Thymus (tissue), 11 donors: ENCODE results near the gene SEC22C. TPM values are rescaled to one million over a fixed set of nuclear protein-coding genes. Genes with fewer than 3 reads are reported as not detected.
"Not testable (repeated sequence)": the region's sequence is repeated elsewhere in the genome, so short reads cannot be mapped to it uniquely, and the experiment has no call there.

Experiments
- DNase-seq, 9 donors: peaks; one replicate each; pipeline ENCODE4 v3.0.0-alpha.2; 2013; ENCODE audit warnings: low spot score in 9 of 9, low read depth in 6 of 9, missing footprints in 1 of 9
- H3K27ac ChIP-seq, 2 donors: one replicate each; pipeline ENCODE4 v1.5.1; 2013; ENCODE audit warnings: control low read depth in 1 of 2, low read depth in 1 of 2, low read length in 1 of 2, mild to moderate bottlenecking in 1 of 2, moderate library complexity in 1 of 2
- H3K27me3 ChIP-seq, 2 donors: one replicate each; pipeline ENCODE4 v1.5.1; 2013; ENCODE audit warnings: low read length in 1 of 2; ENCODE audit not compliant: control insufficient read depth in 2 of 2, insufficient read depth in 1 of 2
- H3K36me3 ChIP-seq, 2 donors: one replicate each; pipeline ENCODE4 v1.5.1; 2013; ENCODE audit warnings: low read length in 1 of 2, mild to moderate bottlenecking in 1 of 2, moderate library complexity in 1 of 2; ENCODE audit not compliant: control insufficient read depth in 2 of 2, insufficient read depth in 2 of 2
- H3K4me1 ChIP-seq, 2 donors: one replicate each; pipeline ENCODE4 v1.5.1; 2013; ENCODE audit warnings: low read length in 2 of 2; ENCODE audit not compliant: control insufficient read depth in 2 of 2, insufficient read depth in 2 of 2
- H3K4me3 ChIP-seq, 2 donors: one replicate each; pipeline ENCODE4 v1.5.1; 2013; ENCODE audit warnings: low read length in 2 of 2, control low read depth in 1 of 2, mild to moderate bottlenecking in 1 of 2
- H3K9me3 ChIP-seq, 2 donors: one replicate each; pipeline ENCODE4 v1.5.1; 2013; ENCODE audit warnings: low read length in 1 of 2, mild to moderate bottlenecking in 1 of 2; ENCODE audit not compliant: control insufficient read depth in 2 of 2, insufficient read depth in 1 of 2
- WGBS: extraction: QIAGEN DNeasy Blood & Tissue Kit; methylation state at CpG from one replicate; pipeline ENCODE4 v1.1.7; 2013; 5-methylcytosine and 5-hydroxymethylcytosine counted together
- polyA plus RNA-seq: library from polyadenylated mRNA; stranded (reverse); fragments of 200-250 nt; gene quantifications from one replicate; pipeline ENCODE4 v1.2.3, GENCODE V29; 2013
- total RNA-seq: library from RNA; stranded (reverse); fragments of 120-200 nt; gene quantifications from one replicate; pipeline ENCODE4 v1.2.4, GENCODE V29; 2013
- donor health status: healthy.

SEC22C gene
- total and polyA plus RNA-seq, 2 donors: 20.9 to 24.9 TPM

DNA sequence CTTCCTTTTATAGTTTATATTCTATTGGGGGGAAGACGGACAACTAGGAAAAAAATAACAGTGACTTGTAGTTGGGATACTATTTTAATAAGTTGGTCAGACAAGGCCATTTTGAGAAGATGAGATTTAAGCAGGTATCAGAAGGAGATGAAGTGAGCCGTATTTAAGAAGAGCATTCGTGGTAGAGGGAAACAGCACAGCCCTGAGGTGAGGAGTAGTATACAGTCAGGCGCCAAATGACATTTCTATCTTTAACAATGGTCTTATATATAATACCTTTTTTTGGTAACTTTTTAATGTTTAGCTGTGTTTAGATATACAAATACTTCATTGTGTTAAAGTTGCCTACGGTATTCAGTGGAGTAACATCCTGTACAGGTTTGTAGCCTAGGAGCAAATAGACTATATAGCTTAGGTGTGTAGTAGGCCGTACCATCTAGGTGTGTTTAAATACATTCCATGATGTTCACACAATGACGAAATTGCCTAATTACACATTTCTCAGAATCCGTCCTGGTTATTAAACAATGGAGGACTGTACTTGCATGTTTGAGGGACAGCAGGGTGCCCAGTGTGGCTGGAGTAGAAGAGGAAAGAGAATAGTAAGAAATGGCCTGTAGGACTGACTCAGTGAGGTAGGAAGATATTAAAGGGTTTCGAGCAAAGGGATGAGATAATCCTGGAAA lies 20.3 kb upstream of the SEC22C start:
- H3K27me3 ChIP-seq: no peaks in the 10 kb centered on the region
- DNase-seq: peak in 1 of 9 donors; percentile 55
- WGBS: 74% methylated on average over 9 of the region's 9 CpGs
- H3K4me3 ChIP-seq: peak overlapping the region; percentile 61 to 91
- H3K27ac ChIP-seq: peak overlapping the region in 1 of 2 donors; percentile 98
- peaks cover 5 to 7% of the 10 kb centered on the region in 2 donors for H3K4me1 ChIP-seq
- peaks cover 4 to 12% of the 10 kb centered on the region in 2 donors for H3K36me3 ChIP-seq
- peaks cover 2 to 5% of the 10 kb centered on the region in 2 donors for H3K9me3 ChIP-seq

DNA sequence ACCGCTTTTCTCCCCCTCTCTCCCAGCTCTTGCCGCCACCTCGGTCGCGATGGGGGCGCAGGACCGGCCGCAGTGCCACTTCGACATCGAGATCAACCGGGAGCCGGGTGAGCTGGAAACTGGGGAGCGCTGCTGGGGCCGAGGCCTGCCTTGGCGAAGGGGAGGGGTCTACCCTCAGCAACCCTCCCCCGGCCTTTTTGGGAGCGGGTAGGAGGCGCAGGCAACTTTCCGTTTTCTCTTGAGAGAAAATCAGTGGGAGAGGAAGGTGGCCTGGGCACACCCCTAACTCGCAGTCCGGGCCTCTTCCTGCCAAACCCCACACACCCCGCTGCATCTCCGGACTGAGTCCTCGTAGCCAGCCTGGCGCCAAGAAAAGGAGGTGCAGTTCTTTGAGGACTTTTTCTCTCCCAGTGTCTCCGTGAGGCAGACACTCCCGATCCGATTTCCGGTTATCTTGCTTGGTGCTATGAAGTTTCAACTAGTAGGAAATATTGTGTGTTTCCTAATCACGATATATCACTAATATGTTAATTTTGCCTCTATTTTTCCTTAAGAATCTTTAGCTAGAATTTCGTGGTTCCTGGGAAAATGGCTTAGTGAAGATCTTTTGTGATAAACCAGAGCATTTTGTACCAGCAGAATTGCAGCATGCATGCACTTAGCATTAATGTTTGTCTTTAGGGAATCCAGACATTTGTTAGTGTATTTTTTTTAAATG lies 19.4 kb upstream of the SEC22C start:
- peak overlapping the region; percentile 61 to 91 for H3K4me3 ChIP-seq
- peak in 5 of 9 donors; percentile 41 to 77 (median 50) for DNase-seq
- H3K36me3 ChIP-seq: peaks cover 0 to 11% of the 10 kb centered on the region in 2 donors
- H3K4me1 ChIP-seq: peaks cover 5 to 7% of the 10 kb centered on the region in 2 donors
- peak overlapping the region; percentile 98 for H3K27ac ChIP-seq
- under 1% methylated on average over 31 of the region's 31 CpGs for WGBS
- H3K9me3 ChIP-seq: peaks cover 2 to 5% of the 10 kb centered on the region in 2 donors
- no peaks in the 10 kb centered on the region for H3K27me3 ChIP-seq

GRCh38 chr3:42600111-42600957 lies 18.6 kb upstream of the SEC22C start, which contains the start of gene NKTR:
Gene NKTR (plus strand): TSS chr3:42600686. CDS start chr3:42601007, 321 bp downstream.
- Histone ChIP-seq H3K4me3 (peak within 1 kb of the TSS; percentile 61 to 91), H3K4me1 (peaks cover 5 to 7% of the 10 kb centered on the region in 2 donors), H3K27me3 (no peaks in the 10 kb centered on the region), H3K9me3 (peaks cover 2 to 5% of the 10 kb centered on the region in 2 donors), H3K36me3 (peaks cover 0 to 7% of the 10 kb centered on the region in 2 donors), H3K27ac (peak within 1 kb of the TSS; percentile 98)
- peak; percentile 97 to 100 (median 100) for DNase-seq
- under 1% methylated on average over 76 of the region's 76 CpGs for WGBS

GRCh38 chr3:42597098-42597497 lies 15.3 kb upstream of the SEC22C start:
- H3K27me3 ChIP-seq, H3K4me3 ChIP-seq, H3K4me1 ChIP-seq, H3K27ac ChIP-seq, H3K9me3 ChIP-seq, DNase-seq: not testable (repeated sequence)
- H3K36me3 ChIP-seq: peaks cover 7 to 19% of the 10 kb centered on the region in 2 donors
- 98% methylated on average over 7 of the region's 7 CpGs for WGBS

GRCh38 chr3:42595682-42596081 lies 13.9 kb upstream of the SEC22C start:
- no peak overlapping the region for H3K4me3 ChIP-seq
- no peaks in the 10 kb centered on the region for H3K9me3 ChIP-seq

DNA sequence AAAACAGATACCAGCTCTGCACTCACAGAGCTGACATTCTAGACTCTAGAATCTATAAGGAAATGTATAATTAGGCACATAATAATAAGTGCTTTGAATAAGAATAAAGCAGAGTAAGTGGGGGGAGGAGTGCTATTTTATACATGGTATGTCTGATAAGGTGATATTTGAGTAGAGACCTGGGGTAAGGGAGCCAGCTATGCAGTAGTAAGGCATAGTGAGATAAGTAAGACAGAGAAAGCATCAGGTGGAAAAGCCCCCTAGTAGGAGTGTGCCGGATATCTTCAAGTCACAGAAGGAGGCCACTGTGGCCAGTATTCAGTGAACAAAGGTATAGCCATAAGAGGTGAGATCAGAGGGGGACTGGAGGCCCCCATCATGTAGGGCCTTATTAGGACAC lies 11.9 kb upstream of the SEC22C start:
- H3K4me1 ChIP-seq: peaks cover 5 to 15% of the 10 kb centered on the region in 2 donors
- H3K27ac ChIP-seq: no peak overlapping the region
- no peak for DNase-seq
- H3K27me3 ChIP-seq: no peaks in the 10 kb centered on the region
- peaks cover 7 to 23% of the 10 kb centered on the region in 2 donors for H3K36me3 ChIP-seq
- H3K9me3 ChIP-seq: no peaks in the 10 kb centered on the region
- no peak overlapping the region for H3K4me3 ChIP-seq
- 98% methylated on average over 1 of the region's 1 CpG for WGBS

More at GRCh38 chr3:42595682-42596081, 13.9 kb upstream of the SEC22C start:
- no peak for DNase-seq
- Histone ChIP-seq H3K27ac (no peak overlapping the region), H3K4me1 (peaks cover 5 to 8% of the 10 kb centered on the region in 2 donors), H3K36me3 (peaks cover 7 to 23% of the 10 kb centered on the region in 2 donors), H3K27me3 (no peaks in the 10 kb centered on the region)
- 87% methylated on average over 4 of the region's 4 CpGs for WGBS

- no peak for DNase-seq
- Histone ChIP-seq H3K27me3 (no peaks in the 10 kb centered on the region), H3K36me3 (peaks cover 7 to 23% of the 10 kb centered on the region in 2 donors), H3K9me3 (no peaks in the 10 kb centered on the region), H3K27ac (peak overlapping the region in 1 of 2 donors; percentile 11), H3K4me1 (peaks cover 5 to 15% of the 10 kb centered on the region in 2 donors), H3K4me3 (no peak overlapping the region)
- 95% methylated on average over 4 of the region's 4 CpGs for whole genome bisulfite sequencing
These were observed 10.0 kb upstream of the SEC22C start for GRCh38 chr3:42591811-42592210.

DNA sequence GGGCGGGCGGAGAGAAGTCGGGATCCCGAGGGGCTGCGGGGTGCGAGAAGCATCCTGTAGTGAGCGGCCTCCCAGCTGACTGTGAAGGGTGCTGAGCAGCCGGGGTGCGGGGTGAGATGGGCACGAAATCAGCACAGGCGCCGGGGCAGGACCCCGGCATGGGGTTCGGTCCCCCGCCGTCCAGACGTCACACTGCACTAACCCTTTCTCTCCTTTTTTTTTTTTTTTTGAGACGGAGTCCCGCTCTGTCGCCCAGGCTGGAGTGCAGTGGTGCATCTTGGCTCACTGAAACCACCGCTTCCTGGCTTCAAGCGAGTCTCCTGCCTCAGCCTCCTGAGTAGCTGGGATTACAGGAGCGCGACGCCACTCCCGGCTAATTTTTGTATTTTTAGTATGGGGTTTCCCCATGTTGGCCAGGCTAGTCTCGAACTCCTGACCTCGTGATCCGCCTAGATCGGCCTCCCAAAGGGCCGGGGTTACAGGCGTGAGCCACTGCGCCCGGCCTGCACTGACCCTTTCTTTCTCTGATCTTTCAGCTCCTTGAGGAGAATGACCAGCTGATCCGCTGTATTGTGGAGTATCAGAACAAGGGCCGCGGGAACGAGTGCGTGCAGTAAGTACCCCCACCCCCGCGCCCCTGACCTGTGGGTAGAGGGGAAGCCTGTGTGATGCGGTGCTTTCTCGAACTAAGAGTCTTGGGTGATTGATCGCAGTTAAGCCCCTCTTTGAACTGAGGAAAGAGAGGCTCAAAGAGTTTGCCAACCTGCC lies 9.4 kb upstream of the SEC22C start:
- peak overlapping the region; percentile 71 to 74 for H3K4me3 ChIP-seq
- peak overlapping the region; percentile 67 to 75 for H3K27ac ChIP-seq
- peaks cover 7 to 21% of the 10 kb centered on the region in 2 donors for H3K36me3 ChIP-seq
- 19% methylated on average over 44 of the region's 44 CpGs for WGBS
- no peaks in the 10 kb centered on the region for H3K27me3 ChIP-seq
- peaks cover 5 to 15% of the 10 kb centered on the region in 2 donors for H3K4me1 ChIP-seq
- no peaks in the 10 kb centered on the region for H3K9me3 ChIP-seq
- no peak for DNase-seq
